ENCODE measurements around the gene ABCA2. TPM values are rescaled to one million over a fixed set of nuclear protein-coding genes. Genes with fewer than 3 reads are reported as not detected.
A peak's percentile ranks its signal among the peaks of the same experiment; 100 is the strongest.

Gene ABCA2
- total and polyA plus RNA-seq, 9 of the 15 experiments (the other 6 are each of a cell fraction or from before 2014, with no cell fraction given): 0.69 to 16.3 (median 6.1) TPM; not detected in 2

- H2AFZ ChIP-seq (ENCODE audit: low read depth, low read length): peak within 1 kb of the TSS; percentile 55
- TF ChIP-seq, protein P1, sequence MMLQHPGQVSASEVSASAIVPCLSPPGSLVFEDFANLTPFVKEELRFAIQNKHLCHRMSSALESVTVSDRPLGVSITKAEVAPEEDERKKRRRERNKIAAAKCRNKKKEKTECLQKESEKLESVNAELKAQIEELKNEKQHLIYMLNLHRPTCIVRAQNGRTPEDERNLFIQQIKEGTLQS (IDR thresholded peaks at IDR 0.05): peak; percentile 23; the same call in 1 of the 2 replicates
- TF ChIP-seq, protein P1 (CRISPR knock-in tag; conservative IDR thresholded peaks at IDR 0.05): no peak
- TF ChIP-seq RFX7 (CRISPR knock-in tag; IDR thresholded peaks at IDR 0.05) (no peak), MAX (CRISPR knock-in tag; IDR thresholded peaks at IDR 0.05) (peak; percentile 22; the same call in 1 of the 2 replicates), CHD1 (IDR thresholded peaks at IDR 0.05; ENCODE audit: low read length) (no peak), FIP1L1 (IDR thresholded peaks at IDR 0.05; ENCODE audit: low read depth, low read length, poor library complexity, severe bottlenecking) (no peak), RHOXF2B (CRISPR knock-in tag; conservative IDR thresholded peaks at IDR 0.05) (no peak), ZBTB11 (CRISPR knock-in tag; IDR thresholded peaks at IDR 0.05) (no peak; a peak in 1 of 6 replicates), HDAC3 (IDR thresholded peaks at IDR 0.05; ENCODE audit: borderline replicate concordance, partially characterized antibody) (no peak), HNRNPUL1 (IDR thresholded peaks at IDR 0.05; ENCODE audit: low read length) (no peak), HDAC6 (IDR thresholded peaks at IDR 0.05; ENCODE audit: low read depth, low read length) (no peak), CCNT2 (IDR thresholded peaks at IDR 0.05; ENCODE audit: borderline replicate concordance, extremely low read depth, insufficient read length, low read depth, low read length) (peak; percentile 32), ZBTB7A (IDR thresholded peaks at IDR 0.05; ENCODE audit: borderline replicate concordance, control insufficient read depth, low read depth, low read length) (peak; percentile 81; the same call in 1 of the 2 replicates)
These were observed 26.2 kb upstream of the ABCA2 start, which contains the start of gene ENTPD2 for GRCh38 chr9:137053944-137054931. TSS of gene ENTPD2 (minus strand) at chr9:137054061. CDS start at chr9:137053997, 64 bp downstream.

More at GRCh38 chr9:137053944-137054931, 26.2 kb upstream of the ABCA2 start, which contains the start of gene ENTPD2:
- ATAC-seq (peak; percentile 81), FAIRE-seq (no peak), DNase-seq (ENCODE audit: extremely low read depth in 1 of 4, low spot score in 3 of 4) (peak; percentile 72 to 95 (median 90))
- Histone ChIP-seq H3K27ac (ENCODE audit: extremely low read depth, low read depth, low read length) (no peak within 1 kb of the TSS), H3K9ac (ENCODE audit: insufficient read depth in 1 of 2, low read depth in 2 of 2, low read length in 2 of 2) (peak within 1 kb of the TSS in 1 of 2 experiments; percentile 85; a peak in 2 of 4 replicates), H3K79me2 (ENCODE audit: control insufficient read depth, insufficient read depth, low read length) (no peaks in the 10 kb centered on the region), H3K4me1 (replicated peaks in 1 of 2; ENCODE audit: control insufficient read depth in 2 of 2, insufficient read depth in 2 of 2, low read length in 2 of 2) (peaks cover 2 to 65% of the 10 kb centered on the region in 2 experiments; a peak in 3 of 5 replicates), H3K36me3 (ENCODE audit: control insufficient read depth, insufficient read depth, low read length) (no peaks in the 10 kb centered on the region), H3K4me3 (peak within 1 kb of the TSS; percentile 40), H3K27me3 (ENCODE audit: control insufficient read depth in 2 of 2, insufficient read depth in 2 of 2, low read length in 2 of 2) (no peaks in the 10 kb centered on the region), H3K9me1 (ENCODE audit: control insufficient read depth, insufficient read depth, low read length) (peaks cover 2% of the 10 kb centered on the region), H3K4me2 (ENCODE audit: insufficient read depth, low read length) (peak within 1 kb of the TSS; percentile 37; the same call in 1 of the 2 replicates), H4K20me1 (replicated peaks; ENCODE audit: control insufficient read depth, insufficient read depth, low read length) (peaks cover 9% of the 10 kb centered on the region), H3K9me3 (replicated peaks; ENCODE audit: control insufficient read depth, insufficient read depth, low read depth, low read length) (no peaks in the 10 kb centered on the region)
- intact Hi-C loops (cut with micrococcal nuclease) (loop anchor here (5.0 kb wide), 1 partner anchor 63 kb away; no protein-coding TSS in a partner anchor), in situ Hi-C loops (cut with MboI) (no loop called here)
- POLR2A ChIA-PET: interaction anchor here (0.5 to 1.4 kb wide), 4 partner anchors 10 to 182 kb away, joined by 4 to 5 read pairs (median 4); no protein-coding TSS in a partner anchor
- WGBS (ENCODE audit: insufficient coverage, low coverage, missing lambda C conversion rate): 44% methylated on average over 32 of the region's 90 CpGs
- no TSS peak for BruUV-seq (replicated peaks)
- CTCF ChIA-PET (ENCODE audit: low intra/inter-chr PET ratio): interaction anchor here (0.5 kb wide), 1 partner anchor 169 kb away, joined by 4 read pairs; no protein-coding TSS in a partner anchor
